GM12874 (cell line): Measurements from ENCODE around the gene LYSET.

Experiments used
- TF ChIP-seq, protein P1 (sequence below): IDR thresholded peaks from 2 replicates; pipeline ENCODE4 v1.5.1; 2011; ENCODE audit warnings: low read depth, mild to moderate bottlenecking, control low read depth, low read length, moderate library complexity; ENCODE audit not compliant: insufficient read depth

Gene LYSET

DNA sequence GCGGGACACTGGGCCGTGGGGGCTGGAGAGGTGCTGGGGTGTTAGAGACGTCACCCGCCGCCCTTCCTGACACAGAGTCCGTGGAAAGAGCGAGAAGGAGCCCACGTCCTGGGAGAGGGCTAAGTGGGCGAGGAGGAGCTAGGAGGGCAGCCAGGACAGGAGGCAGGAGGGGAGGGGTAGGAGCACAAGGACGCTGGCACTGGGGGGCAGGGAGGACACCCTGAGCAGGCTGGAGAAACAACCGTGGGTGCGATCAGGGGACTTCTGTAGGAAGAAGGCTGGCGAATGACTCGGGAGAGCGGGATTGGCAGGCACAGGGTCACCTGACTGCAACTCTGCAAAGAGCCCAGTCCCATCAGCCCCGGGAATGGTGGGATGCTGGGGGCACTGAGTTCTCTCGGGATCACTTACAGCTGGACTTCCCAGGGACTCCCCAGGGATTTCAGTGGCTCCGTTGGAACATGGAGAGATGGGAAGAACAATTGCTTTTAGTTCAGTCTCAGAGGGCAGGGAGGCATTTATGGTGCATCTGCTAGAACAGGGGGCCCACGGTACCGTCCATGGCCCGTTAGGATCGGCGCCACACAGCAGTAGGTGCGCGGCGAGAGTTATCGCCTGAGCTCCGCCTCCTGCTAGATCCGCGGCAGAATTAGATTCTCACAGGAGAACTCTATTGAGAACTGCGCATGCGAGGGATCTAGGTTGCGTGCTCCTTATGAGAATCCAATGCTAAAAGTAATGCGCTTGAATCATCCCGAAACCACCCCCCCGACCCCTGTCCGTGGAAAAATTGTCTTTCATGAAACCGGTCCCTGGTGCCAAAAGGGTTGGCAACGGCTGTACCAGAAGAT, 46.2 kb downstream of the LYSET start:
- TF ChIP-seq, protein P1, sequence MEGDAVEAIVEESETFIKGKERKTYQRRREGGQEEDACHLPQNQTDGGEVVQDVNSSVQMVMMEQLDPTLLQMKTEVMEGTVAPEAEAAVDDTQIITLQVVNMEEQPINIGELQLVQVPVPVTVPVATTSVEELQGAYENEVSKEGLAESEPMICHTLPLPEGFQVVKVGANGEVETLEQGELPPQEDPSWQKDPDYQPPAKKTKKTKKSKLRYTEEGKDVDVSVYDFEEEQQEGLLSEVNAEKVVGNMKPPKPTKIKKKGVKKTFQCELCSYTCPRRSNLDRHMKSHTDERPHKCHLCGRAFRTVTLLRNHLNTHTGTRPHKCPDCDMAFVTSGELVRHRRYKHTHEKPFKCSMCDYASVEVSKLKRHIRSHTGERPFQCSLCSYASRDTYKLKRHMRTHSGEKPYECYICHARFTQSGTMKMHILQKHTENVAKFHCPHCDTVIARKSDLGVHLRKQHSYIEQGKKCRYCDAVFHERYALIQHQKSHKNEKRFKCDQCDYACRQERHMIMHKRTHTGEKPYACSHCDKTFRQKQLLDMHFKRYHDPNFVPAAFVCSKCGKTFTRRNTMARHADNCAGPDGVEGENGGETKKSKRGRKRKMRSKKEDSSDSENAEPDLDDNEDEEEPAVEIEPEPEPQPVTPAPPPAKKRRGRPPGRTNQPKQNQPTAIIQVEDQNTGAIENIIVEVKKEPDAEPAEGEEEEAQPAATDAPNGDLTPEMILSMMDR = no peak

DNA sequence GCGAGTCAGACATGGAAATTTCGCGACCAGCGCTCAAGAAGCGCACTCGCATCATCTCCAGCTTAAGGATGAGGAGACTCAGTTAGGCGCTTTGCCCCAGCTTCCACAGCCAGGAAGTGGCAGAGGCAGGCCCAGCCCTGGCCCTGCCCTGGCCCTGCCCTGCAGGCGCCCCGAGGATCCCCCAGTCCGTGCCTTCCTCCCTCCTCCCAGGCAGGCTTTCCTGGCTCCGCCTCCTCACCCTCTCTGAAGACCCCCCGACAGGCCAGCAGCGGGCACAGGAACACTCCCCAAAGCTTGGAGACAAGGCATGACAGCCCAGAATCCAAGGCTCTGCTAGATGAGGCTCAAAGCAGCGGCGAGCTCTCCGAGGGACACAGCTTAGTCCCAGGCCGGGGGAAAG, 47.0 kb downstream of the LYSET start:
- TF ChIP-seq, protein P1 = no peak

DNA sequence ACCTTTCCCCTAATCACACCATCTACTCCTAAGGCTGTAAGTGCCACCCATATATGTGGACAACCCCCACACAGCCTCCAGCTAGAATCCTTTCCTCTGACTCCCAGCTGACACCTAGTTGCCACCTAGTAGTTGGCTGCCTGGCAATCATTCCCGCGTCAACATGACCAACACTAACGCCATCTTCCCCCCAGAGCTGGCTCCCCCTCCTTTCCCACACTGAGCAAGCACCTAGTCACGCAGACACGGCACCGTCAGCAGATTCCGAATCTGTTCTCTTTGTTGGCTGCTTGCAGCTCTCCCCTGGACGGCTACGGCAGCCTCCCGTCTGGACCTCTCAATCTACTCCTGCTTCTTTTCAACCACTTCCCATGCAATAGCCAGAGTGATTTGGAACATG, 49.7 kb downstream of the LYSET start:
- TF ChIP-seq, protein P1 = no peak
